WERI-Rb-1 (cell line): ENCODE results near the gene SPOCK1.

ENCODE experiments used
- DNase-seq: peaks from one replicate; pipeline ENCODE4 v3.0.0-alpha.2; 2020
- H3K27ac ChIP-seq: fragments of 250-450 bp; sonication (Bioruptor Pico); 2 replicates; pipeline ENCODE4 v1.5.1; 2020; ENCODE audit warnings: mild to moderate bottlenecking, moderate library complexity
- H3K27me3 ChIP-seq: fragments of 250-450 bp; sonication (Bioruptor Pico); 2 replicates; pipeline ENCODE4 v1.5.1; 2021; ENCODE audit warnings: mild to moderate bottlenecking, low read depth, moderate library complexity; ENCODE audit not compliant: insufficient read depth, severe bottlenecking
- H3K36me3 ChIP-seq: fragments of 250-450 bp; sonication (Bioruptor Pico); 2 replicates; pipeline ENCODE4 v1.5.1; 2020; ENCODE audit warnings: mild to moderate bottlenecking, moderate library complexity
- H3K4me3 ChIP-seq: 2 replicates; pipeline ENCODE4 v1.5.1; 2011; ENCODE audit warnings: low read depth, mild to moderate bottlenecking, control low read depth, low read length
- H3K9me3 ChIP-seq: fragments of 250-450 bp; sonication (Bioruptor Pico); 2 replicates; pipeline ENCODE4 v1.5.1; 2021; ENCODE audit warnings: mild to moderate bottlenecking, moderate library complexity; ENCODE audit not compliant: severe bottlenecking
- CTCF ChIP-seq: IDR thresholded peaks from 2 replicates; pipeline ENCODE4 v1.5.1; 2011; ENCODE audit warnings: low read depth, mild to moderate bottlenecking, control low read depth, inconsistent platforms, low read length

Gene SPOCK1

GRCh38 chr5:137190031-137190430 is 309.1 kb downstream of the SPOCK1 start:
- H3K27ac ChIP-seq, result no peak overlapping the region
- no peak for DNase-seq
- no peak overlapping the region for H3K4me3 ChIP-seq
- TF ChIP-seq CTCF, result no peak
- no peaks in the 10 kb centered on the region for H3K36me3 ChIP-seq
- H3K9me3 ChIP-seq, result no peaks in the 10 kb centered on the region
- H3K27me3 ChIP-seq, result no peaks in the 10 kb centered on the region

GRCh38 chr5:137188566-137188965 is 310.6 kb downstream of the SPOCK1 start:
- TF ChIP-seq CTCF, result no peak
- Histone ChIP-seq H3K4me3 (no peak overlapping the region), H3K27me3 (no peaks in the 10 kb centered on the region), H3K9me3 (no peaks in the 10 kb centered on the region), H3K36me3 (no peaks in the 10 kb centered on the region), H3K27ac (no peak overlapping the region)
- DNase-seq, result no peak

- TF ChIP-seq CTCF, result no peak
- no peak overlapping the region for H3K27ac ChIP-seq
Observed at GRCh38 chr5:137186759-137187461, 312.2 kb downstream of the SPOCK1 start.

GRCh38 chr5:137185193-137185592 is 313.9 kb downstream of the SPOCK1 start:
- no peak overlapping the region for H3K27ac ChIP-seq
- DNase-seq, result peak; percentile 67
- H3K9me3 ChIP-seq, result no peaks in the 10 kb centered on the region
- no peaks in the 10 kb centered on the region for H3K36me3 ChIP-seq
- no peak overlapping the region for H3K4me3 ChIP-seq
- H3K27me3 ChIP-seq, result no peaks in the 10 kb centered on the region
- TF ChIP-seq CTCF, result no peak

More at GRCh38 chr5:137186759-137187461, 312.2 kb downstream of the SPOCK1 start:
- no peak overlapping the region for H3K4me3 ChIP-seq
- no peaks in the 10 kb centered on the region for H3K9me3 ChIP-seq
- H3K27me3 ChIP-seq, result no peaks in the 10 kb centered on the region
- H3K36me3 ChIP-seq, result no peaks in the 10 kb centered on the region
- DNase-seq, result no peak

- Histone ChIP-seq H3K27me3 (no peaks in the 10 kb centered on the region), H3K36me3 (no peaks in the 10 kb centered on the region), H3K27ac (no peak overlapping the region), H3K9me3 (no peaks in the 10 kb centered on the region), H3K4me3 (no peak overlapping the region)
- DNase-seq, result no peak
- no peak for TF ChIP-seq CTCF
Observed at GRCh38 chr5:137184734-137185133, 314.4 kb downstream of the SPOCK1 start.

GRCh38 chr5:137182576-137182975 is 316.6 kb downstream of the SPOCK1 start:
- Histone ChIP-seq H3K9me3 (no peaks in the 10 kb centered on the region), H3K27me3 (no peaks in the 10 kb centered on the region), H3K36me3 (no peaks in the 10 kb centered on the region), H3K27ac (no peak overlapping the region), H3K4me3 (no peak overlapping the region)
- no peak for TF ChIP-seq CTCF
- peak; percentile 57 for DNase-seq
